ACHN (cell line): ENCODE measurements around the gene CEL.

ENCODE experiments used
- DNase-seq: peaks from one replicate; pipeline ENCODE4 v3.0.0-alpha.2; 2015
- in situ Hi-C: cut with HindIII; loops from 2 replicates; pipeline ENCODE4 v1.10.0; 2017; ENCODE audit warnings: low sequenced_read_pairs, low pct_ligation_motif_present, low pct_unique_long_range_greater_than_20kb

Gene CEL

GRCh38 chr9:133109931-133110650 lies 48.3 kb downstream of the CEL start:
- DNase-seq, result no peak
- in situ Hi-C loops, result no loop called here

GRCh38 chr9:133111808-133112662 lies 50.3 kb downstream of the CEL start:
- no peak for DNase-seq
- in situ Hi-C loops, result no loop called here

GRCh38 chr9:133112663-133113026 lies 50.9 kb downstream of the CEL start:
- in situ Hi-C loops, result no loop called here
- no peak for DNase-seq

- in situ Hi-C loops, result no loop called here
- DNase-seq, result no peak
These were observed 51.6 kb downstream of the CEL start for GRCh38 chr9:133113163-133113948.

GRCh38 chr9:133113949-133114885 lies 52.4 kb downstream of the CEL start:
- no peak for DNase-seq

GRCh38 chr9:133114886-133115603 lies 53.3 kb downstream of the CEL start:
- in situ Hi-C loops, result no loop called here

More at GRCh38 chr9:133113949-133114885, 52.4 kb downstream of the CEL start:
- in situ Hi-C loops, result no loop called here

GRCh38 chr9:133115604-133116345 lies 54.0 kb downstream of the CEL start:
- no peak for DNase-seq
- in situ Hi-C loops, result no loop called here

More at GRCh38 chr9:133114886-133115603, 53.3 kb downstream of the CEL start:
- no peak for DNase-seq

- no peak for DNase-seq
- in situ Hi-C loops, result no loop called here
These were observed 54.8 kb downstream of the CEL start for GRCh38 chr9:133116346-133117231.

GRCh38 chr9:133117271-133118178 lies 55.7 kb downstream of the CEL start:
- in situ Hi-C loops, result no loop called here

GRCh38 chr9:133118179-133118520 lies 56.4 kb downstream of the CEL start:
- in situ Hi-C loops, result no loop called here
- no peak for DNase-seq

More at GRCh38 chr9:133117271-133118178, 55.7 kb downstream of the CEL start:
- peak; percentile 16 for DNase-seq

- DNase-seq, result no peak
- in situ Hi-C loops, result no loop called here
These were observed 56.8 kb downstream of the CEL start for GRCh38 chr9:133118568-133118967.

GRCh38 chr9:133119103-133119845 lies 57.5 kb downstream of the CEL start:
- no peak for DNase-seq
- in situ Hi-C loops, result no loop called here

GRCh38 chr9:133119846-133120500 lies 58.2 kb downstream of the CEL start:
- DNase-seq, result no peak
- in situ Hi-C loops, result no loop called here
